ENCODE results near the gene RPS6KA5. TPM values are rescaled to one million over a fixed set of nuclear protein-coding genes. Genes with fewer than 3 reads are reported as not detected.
"Not testable (repeated sequence)": the region's sequence is repeated elsewhere in the genome, so short reads cannot be mapped to it uniquely, and the experiment has no call there.

Gene RPS6KA5
- total and polyA plus RNA-seq, 2 donors (not counting 1 experiment from before 2014, with no cell fraction given), result 0.59 to 2.0 TPM

GRCh38 chr14:90844321-90844720 lies 216.1 kb downstream of the RPS6KA5 start:
- H2AFZ ChIP-seq (ENCODE audit: low read length), result no peak overlapping the region
- no peak for DNase-seq (ENCODE audit: low read depth in 2 of 2)

GRCh38 chr14:90842726-90843125 lies 217.7 kb downstream of the RPS6KA5 start:
- no peak for TF ChIP-seq EZH2 (IDR thresholded peaks at IDR 0.05; ENCODE audit: low read length, missing control alignments)
- no peak for TF ChIP-seq CTCF (conservative IDR thresholded peaks at IDR 0.05 in 1 of 2, IDR thresholded peaks at IDR 0.05 in 1 of 2; ENCODE audit: low read depth in 1 of 2, low read length in 2 of 2)
- Histone ChIP-seq H3K9ac (ENCODE audit: insufficient read depth, low read length) (no peak overlapping the region), H3K4me2 (ENCODE audit: extremely low read depth, insufficient read depth, low read length) (no peak overlapping the region), H3K9me3 (ENCODE audit: control insufficient read depth, insufficient read depth, low read depth, low read length) (no peaks in the 10 kb centered on the region), H3K79me2 (ENCODE audit: control insufficient read depth, insufficient read depth, low read length) (no peaks in the 10 kb centered on the region), H3K27me3 (ENCODE audit: control insufficient read depth, insufficient read depth, low read length) (no peaks in the 10 kb centered on the region), H2AFZ (ENCODE audit: low read length) (no peak overlapping the region), H3K27ac (ENCODE audit: insufficient read depth, low read length) (no peak overlapping the region), H4K20me1 (ENCODE audit: control insufficient read depth, extremely low read depth, insufficient read depth, low read length) (no peaks in the 10 kb centered on the region), H3K36me3 (ENCODE audit: control insufficient read depth, insufficient read depth, low read length) (no peaks in the 10 kb centered on the region), H3K4me1 (ENCODE audit: control insufficient read depth, extremely low read depth, insufficient read depth, low read length) (no peaks in the 10 kb centered on the region), H3K4me3 (replicated peaks in 1 of 4; ENCODE audit: control extremely low read depth in 1 of 4, insufficient read depth in 1 of 4, low read depth in 3 of 4, low read length in 4 of 4) (no peak overlapping the region)
- no peak for DNase-seq (ENCODE audit: low read depth in 2 of 2)

More at GRCh38 chr14:90844321-90844720, 216.1 kb downstream of the RPS6KA5 start:
- Histone ChIP-seq H3K4me1 (ENCODE audit: control insufficient read depth, extremely low read depth, insufficient read depth, low read length) (no peaks in the 10 kb centered on the region), H3K36me3 (ENCODE audit: control insufficient read depth, insufficient read depth, low read length) (no peaks in the 10 kb centered on the region), H3K4me3 (replicated peaks in 1 of 4; ENCODE audit: control extremely low read depth in 1 of 4, insufficient read depth in 1 of 4, low read depth in 3 of 4, low read length in 4 of 4) (no peak overlapping the region), H3K9me3 (ENCODE audit: control insufficient read depth, insufficient read depth, low read depth, low read length) (no peaks in the 10 kb centered on the region), H3K79me2 (ENCODE audit: control insufficient read depth, insufficient read depth, low read length) (no peaks in the 10 kb centered on the region), H3K9ac (ENCODE audit: insufficient read depth, low read length) (no peak overlapping the region), H3K4me2 (ENCODE audit: extremely low read depth, insufficient read depth, low read length) (no peak overlapping the region), H4K20me1 (ENCODE audit: control insufficient read depth, extremely low read depth, insufficient read depth, low read length) (no peaks in the 10 kb centered on the region), H3K27me3 (ENCODE audit: control insufficient read depth, insufficient read depth, low read length) (no peaks in the 10 kb centered on the region), H3K27ac (ENCODE audit: insufficient read depth, low read length) (no peak overlapping the region)
- no peak for TF ChIP-seq CTCF (conservative IDR thresholded peaks at IDR 0.05 in 1 of 2, IDR thresholded peaks at IDR 0.05 in 1 of 2; ENCODE audit: low read depth in 1 of 2, low read length in 2 of 2)
- no peak for TF ChIP-seq EZH2 (IDR thresholded peaks at IDR 0.05; ENCODE audit: low read length, missing control alignments)

GRCh38 chr14:90840667-90841066 lies 219.8 kb downstream of the RPS6KA5 start:
- H3K36me3 ChIP-seq (ENCODE audit: control insufficient read depth, insufficient read depth, low read length); H3K27ac ChIP-seq (ENCODE audit: insufficient read depth, low read length); H2AFZ ChIP-seq (ENCODE audit: low read length); H3K4me3 ChIP-seq (replicated peaks in 1 of 4; ENCODE audit: control extremely low read depth in 1 of 4, insufficient read depth in 1 of 4, low read depth in 3 of 4, low read length in 4 of 4); H3K79me2 ChIP-seq (ENCODE audit: control insufficient read depth, insufficient read depth, low read length); H3K9me3 ChIP-seq (ENCODE audit: control insufficient read depth, insufficient read depth, low read depth, low read length); H3K4me1 ChIP-seq (ENCODE audit: control insufficient read depth, extremely low read depth, insufficient read depth, low read length); H4K20me1 ChIP-seq (ENCODE audit: control insufficient read depth, extremely low read depth, insufficient read depth, low read length); H3K9ac ChIP-seq (ENCODE audit: insufficient read depth, low read length); H3K4me2 ChIP-seq (ENCODE audit: extremely low read depth, insufficient read depth, low read length); H3K27me3 ChIP-seq (ENCODE audit: control insufficient read depth, insufficient read depth, low read length); DNase-seq (ENCODE audit: low read depth in 2 of 2): not testable (repeated sequence)
